Liver (tissue), 3 donors: ENCODE data around the gene UFD1.

Experiments
- EGR1 ChIP-seq, 2 donors: IDR thresholded peaks; 2 replicates each; pipeline ENCODE4 v1.6.1; 2016 to 2018; ENCODE audit warnings: antibody characterized with exemption in 2 of 2, low read depth in 2 of 2
- RAD21 ChIP-seq, 2 donors: IDR thresholded peaks; 2 replicates each; pipeline ENCODE4 v1.6.1; 2016; ENCODE audit warnings: antibody characterized with exemption in 2 of 2, mild to moderate bottlenecking in 2 of 2
- SP1 ChIP-seq: IDR thresholded peaks from 2 replicates; pipeline ENCODE4 v1.6.1; 2018; ENCODE audit warnings: antibody characterized with exemption, mild to moderate bottlenecking
- TF ChIP-seq, protein P1 (sequence below): IDR thresholded peaks from 2 replicates; pipeline ENCODE4 v1.6.1; 2016; ENCODE audit warnings: antibody characterized with exemption
- TF ChIP-seq, protein P2 (sequence below): fragments of 150-350 bp; IDR thresholded peaks from 2 replicates; pipeline ENCODE4 v1.5.1; 2017; ENCODE audit warnings: improper control_type of control experiment, low read depth, low read length; ENCODE audit not compliant: missing input control
- TF ChIP-seq, protein P3 (sequence below): IDR thresholded peaks from 2 replicates; pipeline ENCODE4 v1.6.1; 2016; ENCODE audit warnings: antibody characterized with exemption, mild to moderate bottlenecking
- donor health status: healthy.
- donor health status: healthy.

DNA sequence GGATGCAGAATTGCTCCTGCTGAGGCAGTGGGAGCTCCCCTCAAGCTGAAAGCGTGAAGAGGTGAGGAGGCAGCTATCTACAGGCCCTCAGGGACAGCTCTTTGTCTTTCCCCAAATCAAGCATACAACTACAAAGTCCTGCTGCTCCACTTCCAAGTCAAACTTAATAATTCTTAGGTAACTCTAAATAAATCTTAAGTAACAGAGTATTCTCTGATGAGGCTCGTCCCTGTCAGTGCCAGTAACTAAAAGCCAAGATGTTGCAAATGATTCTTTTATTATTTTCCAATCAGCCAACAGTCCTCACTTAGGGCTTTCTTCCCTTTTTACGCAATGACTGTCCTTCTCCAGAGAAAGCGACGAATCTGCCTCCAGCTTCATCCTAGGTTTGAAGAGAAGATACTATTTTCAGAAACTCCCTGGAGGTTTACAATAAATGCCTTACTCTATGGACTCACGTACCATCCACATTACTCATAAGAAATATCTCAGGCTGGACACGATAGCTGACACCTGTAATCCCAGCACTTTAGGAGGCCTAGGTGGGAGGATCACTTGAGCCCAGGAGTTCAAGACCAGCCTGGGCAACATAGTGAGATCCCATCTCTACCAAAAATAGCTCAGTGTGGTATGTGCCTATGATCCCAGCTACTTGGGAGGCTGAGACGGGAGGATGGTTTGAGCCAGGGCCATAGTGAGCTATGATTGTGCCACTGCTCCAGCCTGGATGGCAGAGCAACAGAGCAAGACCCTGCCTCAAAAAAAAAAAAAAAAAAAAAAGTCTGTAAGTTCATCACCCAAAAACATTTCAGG, 28.4 kb downstream of the UFD1 start:
- no peak for TF ChIP-seq RAD21 (IDR thresholded peaks at IDR 0.05)
- TF ChIP-seq, protein P1, sequence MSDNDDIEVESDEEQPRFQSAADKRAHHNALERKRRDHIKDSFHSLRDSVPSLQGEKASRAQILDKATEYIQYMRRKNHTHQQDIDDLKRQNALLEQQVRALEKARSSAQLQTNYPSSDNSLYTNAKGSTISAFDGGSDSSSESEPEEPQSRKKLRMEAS, result no peak
- TF ChIP-seq, protein P2, sequence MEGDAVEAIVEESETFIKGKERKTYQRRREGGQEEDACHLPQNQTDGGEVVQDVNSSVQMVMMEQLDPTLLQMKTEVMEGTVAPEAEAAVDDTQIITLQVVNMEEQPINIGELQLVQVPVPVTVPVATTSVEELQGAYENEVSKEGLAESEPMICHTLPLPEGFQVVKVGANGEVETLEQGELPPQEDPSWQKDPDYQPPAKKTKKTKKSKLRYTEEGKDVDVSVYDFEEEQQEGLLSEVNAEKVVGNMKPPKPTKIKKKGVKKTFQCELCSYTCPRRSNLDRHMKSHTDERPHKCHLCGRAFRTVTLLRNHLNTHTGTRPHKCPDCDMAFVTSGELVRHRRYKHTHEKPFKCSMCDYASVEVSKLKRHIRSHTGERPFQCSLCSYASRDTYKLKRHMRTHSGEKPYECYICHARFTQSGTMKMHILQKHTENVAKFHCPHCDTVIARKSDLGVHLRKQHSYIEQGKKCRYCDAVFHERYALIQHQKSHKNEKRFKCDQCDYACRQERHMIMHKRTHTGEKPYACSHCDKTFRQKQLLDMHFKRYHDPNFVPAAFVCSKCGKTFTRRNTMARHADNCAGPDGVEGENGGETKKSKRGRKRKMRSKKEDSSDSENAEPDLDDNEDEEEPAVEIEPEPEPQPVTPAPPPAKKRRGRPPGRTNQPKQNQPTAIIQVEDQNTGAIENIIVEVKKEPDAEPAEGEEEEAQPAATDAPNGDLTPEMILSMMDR, result no peak
- no peak for TF ChIP-seq EGR1 (IDR thresholded peaks at IDR 0.05; ENCODE audit: low read depth in 2 of 2)
- TF ChIP-seq, protein P3, sequence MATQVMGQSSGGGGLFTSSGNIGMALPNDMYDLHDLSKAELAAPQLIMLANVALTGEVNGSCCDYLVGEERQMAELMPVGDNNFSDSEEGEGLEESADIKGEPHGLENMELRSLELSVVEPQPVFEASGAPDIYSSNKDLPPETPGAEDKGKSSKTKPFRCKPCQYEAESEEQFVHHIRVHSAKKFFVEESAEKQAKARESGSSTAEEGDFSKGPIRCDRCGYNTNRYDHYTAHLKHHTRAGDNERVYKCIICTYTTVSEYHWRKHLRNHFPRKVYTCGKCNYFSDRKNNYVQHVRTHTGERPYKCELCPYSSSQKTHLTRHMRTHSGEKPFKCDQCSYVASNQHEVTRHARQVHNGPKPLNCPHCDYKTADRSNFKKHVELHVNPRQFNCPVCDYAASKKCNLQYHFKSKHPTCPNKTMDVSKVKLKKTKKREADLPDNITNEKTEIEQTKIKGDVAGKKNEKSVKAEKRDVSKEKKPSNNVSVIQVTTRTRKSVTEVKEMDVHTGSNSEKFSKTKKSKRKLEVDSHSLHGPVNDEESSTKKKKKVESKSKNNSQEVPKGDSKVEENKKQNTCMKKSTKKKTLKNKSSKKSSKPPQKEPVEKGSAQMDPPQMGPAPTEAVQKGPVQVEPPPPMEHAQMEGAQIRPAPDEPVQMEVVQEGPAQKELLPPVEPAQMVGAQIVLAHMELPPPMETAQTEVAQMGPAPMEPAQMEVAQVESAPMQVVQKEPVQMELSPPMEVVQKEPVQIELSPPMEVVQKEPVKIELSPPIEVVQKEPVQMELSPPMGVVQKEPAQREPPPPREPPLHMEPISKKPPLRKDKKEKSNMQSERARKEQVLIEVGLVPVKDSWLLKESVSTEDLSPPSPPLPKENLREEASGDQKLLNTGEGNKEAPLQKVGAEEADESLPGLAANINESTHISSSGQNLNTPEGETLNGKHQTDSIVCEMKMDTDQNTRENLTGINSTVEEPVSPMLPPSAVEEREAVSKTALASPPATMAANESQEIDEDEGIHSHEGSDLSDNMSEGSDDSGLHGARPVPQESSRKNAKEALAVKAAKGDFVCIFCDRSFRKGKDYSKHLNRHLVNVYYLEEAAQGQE, result no peak
- TF ChIP-seq SP1, result no peak
